Psoas muscle (tissue), 8 donors: ENCODE data around the gene ZNF335. TPM values are rescaled to one million over a fixed set of nuclear protein-coding genes. Genes with fewer than 3 reads are reported as not detected.
A peak's percentile ranks its signal among the peaks of the same experiment; 100 is the strongest.

Experiments used
- ATAC-seq, 4 donors: fragments of 200-7000 bp; cut with Tn5 transposase; one replicate each; pipeline ENCODE4 v1.9.1; 2020; ENCODE audit warnings: moderate library complexity in 3 of 4, mild to moderate bottlenecking in 2 of 4
- DNase-seq, 2 donors: peaks; one replicate each; pipeline ENCODE4 v3.0.0-alpha.2; 2020
- H3K27ac ChIP-seq: fragments of 200-600 bp; one replicate; pipeline ENCODE4 v1.8.0; 2022
- H3K27me3 ChIP-seq, 3 donors: fragments of 200-600 bp in 1 of 3; one replicate each; pipeline versions ENCODE4 v1.6.1 to v1.8.0; 2013 to 2022; ENCODE audit warnings: low read length in 2 of 3, mild to moderate bottlenecking in 2 of 3, moderate library complexity in 1 of 3; ENCODE audit not compliant: insufficient read depth in 3 of 3
- H3K36me3 ChIP-seq, 2 donors: fragments of 200-600 bp in 1 of 2; one replicate each; pipeline versions ENCODE4 v1.6.1 to v1.8.0; 2013 to 2022; ENCODE audit warnings: low read depth in 1 of 2, mild to moderate bottlenecking in 1 of 2, moderate library complexity in 1 of 2; ENCODE audit not compliant: insufficient read depth in 1 of 2
- H3K4me1 ChIP-seq: fragments of 200-600 bp; one replicate; pipeline ENCODE4 v1.8.0; 2022
- H3K4me3 ChIP-seq: fragments of 200-600 bp; one replicate; pipeline ENCODE4 v1.8.0; 2022; ENCODE audit warnings: mild to moderate bottlenecking
- H3K9me3 ChIP-seq: fragments of 200-600 bp; one replicate; pipeline ENCODE4 v1.8.0; 2022
- CTCF ChIP-seq: fragments of 200-600 bp; IDR thresholded peaks from one replicate; pipeline ENCODE4 v1.8.0; 2022; ENCODE audit warnings: antibody characterized with exemption
- WGBS, 3 donors: extraction: QIAGEN DNeasy Blood & Tissue Kit; methylation state at CpG; one replicate each; pipeline versions ENCODE4 v1.1.6 to v1.1.7; 2013; 5-methylcytosine and 5-hydroxymethylcytosine counted together
- intact Hi-C, 2 donors: fragments of 100-400 bp; cut with DNase I; formaldehyde crosslinking; loops; one replicate each; pipeline versions ENCODE4 v1.11.0 to v1.14.2; 2022
- polyA plus RNA-seq, 3 donors: library from polyadenylated mRNA; stranded (reverse); fragments of 200-250 nt; gene quantifications; one replicate each; pipeline ENCODE4 v1.2.3, GENCODE V29; 2013
- total RNA-seq, 4 donors: library from RNA; stranded (reverse); fragmentation: NEBNext Ultra II Directional in 2 of 4; extraction: Animal tissue kit (Norgen Biotek cat#: 25700) in 2 of 4; gene quantifications; one replicate each; pipeline versions ENCODE4 v1.2.1 to v1.2.4, GENCODE V29; 2021 to 2023
- donor health status: healthy with polysubstance abuse.
- donor health status: DM: no; HTN: no; CAD: no; lungs with moderate emphysema.
- donor health status: Bipolar disorder and iron deficiency.
- donor health status: healthy.
- donor health status: DM: yes; HTN: yes; CAD: no.
- donor health status: DM: no; HTN: no; CAD: no.
- donor health status: DM: no; HTN: no; CAD: no.
- donor health status: DM: yes; HTN: yes; CAD: no.

The ZNF335 gene
- total and polyA plus RNA-seq, 7 donors = 6.9 to 11.5 (median 10.2) TPM

- peaks cover 6% of the 10 kb centered on the region for H3K4me1 ChIP-seq
- ATAC-seq (no peak), DNase-seq (no peak)
- no peak overlapping the region for H3K4me3 ChIP-seq
- intact Hi-C loops = loop anchor here in 1 of 2 donors (5.0 kb wide), 1 partner anchor 329 kb away; no protein-coding TSS in a partner anchor
- no peak for TF ChIP-seq CTCF
- no peak overlapping the region for H3K27ac ChIP-seq
- WGBS, 3 donors = 54 to 56% (median 54%) methylated on average over 9 to 10 of the region's 10 CpGs
- no peaks in the 10 kb centered on the region for H3K36me3 ChIP-seq
- H3K27me3 ChIP-seq = peaks cover 0 to 91% (median 35%) of the 10 kb centered on the region in 3 donors
- H3K9me3 ChIP-seq = no peaks in the 10 kb centered on the region
These were observed 40.9 kb upstream of the ZNF335 start for GRCh38 chr20:46012921-46013320.

GRCh38 chr20:46011631-46012482, 39.9 kb upstream of the ZNF335 start:
- intact Hi-C loops = loop anchor here in 1 of 2 donors (5.0 kb wide), 1 partner anchor 330 kb away; no protein-coding TSS in a partner anchor
- Histone ChIP-seq H3K9me3 (no peaks in the 10 kb centered on the region), H3K27me3 (peaks cover 0 to 90% (median 35%) of the 10 kb centered on the region in 3 donors), H3K4me3 (no peak overlapping the region), H3K27ac (no peak overlapping the region), H3K4me1 (peaks cover 6% of the 10 kb centered on the region), H3K36me3 (no peaks in the 10 kb centered on the region)
- ATAC-seq = peak in 1 of 4 donors; percentile 26
- 11 to 16% (median 12%) methylated on average over 53 to 57 of the region's 57 CpGs for WGBS, 3 donors
- DNase-seq = peak; percentile 69 to 82
- no peak for TF ChIP-seq CTCF

- Histone ChIP-seq H3K27ac (no peak overlapping the region), H3K9me3 (no peaks in the 10 kb centered on the region), H3K27me3 (peaks cover 0 to 90% (median 35%) of the 10 kb centered on the region in 3 donors), H3K4me3 (no peak overlapping the region), H3K36me3 (no peaks in the 10 kb centered on the region), H3K4me1 (peaks cover 6% of the 10 kb centered on the region)
- intact Hi-C loops = loop anchor here in 1 of 2 donors (5.0 kb wide), 1 partner anchor 332 kb away; no protein-coding TSS in a partner anchor
- TF ChIP-seq CTCF = no peak
- DNase-seq = no peak
- WGBS, 3 donors = 9 to 10% (median 9%) methylated on average over 71 to 74 of the region's 74 CpGs
- ATAC-seq = peak in 1 of 4 donors; percentile 33
These were observed 38.7 kb upstream of the ZNF335 start for GRCh38 chr20:46010491-46011391.

GRCh38 chr20:46009816-46010215, 37.8 kb upstream of the ZNF335 start:
- H3K9me3 ChIP-seq = no peaks in the 10 kb centered on the region
- no peaks in the 10 kb centered on the region for H3K36me3 ChIP-seq
- no peak for DNase-seq
- H3K4me3 ChIP-seq = no peak overlapping the region
- TF ChIP-seq CTCF = no peak
- no peak overlapping the region for H3K27ac ChIP-seq
- intact Hi-C loops = loop anchor here in 1 of 2 donors (5.0 kb wide), 1 partner anchor 332 kb away; no protein-coding TSS in a partner anchor
- peaks cover 6% of the 10 kb centered on the region for H3K4me1 ChIP-seq
- no peak for ATAC-seq
- WGBS, 3 donors = 22 to 35% (median 25%) methylated on average over 20 of the region's 20 CpGs
- peaks cover 0 to 90% (median 35%) of the 10 kb centered on the region in 3 donors for H3K27me3 ChIP-seq
